ENCODE results near the gene BICD1.
A peak's percentile ranks its signal among the peaks of the same experiment; 100 is the strongest.
"Not testable (repeated sequence)": the region's sequence is repeated elsewhere in the genome, so short reads cannot be mapped to it uniquely, and the experiment has no call there.

The BICD1 gene

GRCh38 chr12:32226768-32227167 is 120.1 kb downstream of the BICD1 start:
- in situ Hi-C loops (cut with MboI; ENCODE audit: low pct_unique_long_range_greater_than_20kb, low sequenced_read_pairs) = no loop called here
- DNase-seq = no peak

- in situ Hi-C loops (cut with MboI; ENCODE audit: low pct_unique_long_range_greater_than_20kb, low sequenced_read_pairs) = no loop called here
- no peak for DNase-seq
Measured at GRCh38 chr12:32229971-32230612, 123.4 kb downstream of the BICD1 start.

- in situ Hi-C loops (cut with MboI; ENCODE audit: low pct_unique_long_range_greater_than_20kb, low sequenced_read_pairs) = no loop called here
- DNase-seq = no peak
Measured at GRCh38 chr12:32230613-32230993, 124.0 kb downstream of the BICD1 start.

- in situ Hi-C loops (cut with MboI; ENCODE audit: low pct_unique_long_range_greater_than_20kb, low sequenced_read_pairs); DNase-seq: not testable (repeated sequence)
Measured at GRCh38 chr12:32231361-32231760, 124.7 kb downstream of the BICD1 start.

- DNase-seq = no peak
- in situ Hi-C loops (cut with MboI; ENCODE audit: low pct_unique_long_range_greater_than_20kb, low sequenced_read_pairs) = no loop called here
Measured at GRCh38 chr12:32233568-32233967, 126.9 kb downstream of the BICD1 start.

GRCh38 chr12:32235251-32235650 is 128.6 kb downstream of the BICD1 start:
- in situ Hi-C loops (cut with MboI; ENCODE audit: low pct_unique_long_range_greater_than_20kb, low sequenced_read_pairs) = no loop called here

GRCh38 chr12:32240162-32240561 is 133.5 kb downstream of the BICD1 start:
- in situ Hi-C loops (cut with MboI; ENCODE audit: low pct_unique_long_range_greater_than_20kb, low sequenced_read_pairs) = no loop called here
- no peak for DNase-seq

More at GRCh38 chr12:32235251-32235650, 128.6 kb downstream of the BICD1 start:
- DNase-seq = no peak

GRCh38 chr12:32240831-32241230 is 134.2 kb downstream of the BICD1 start:
- no peak for DNase-seq
- in situ Hi-C loops (cut with MboI; ENCODE audit: low pct_unique_long_range_greater_than_20kb, low sequenced_read_pairs) = no loop called here

- no peak for DNase-seq
Measured at GRCh38 chr12:32242641-32243040, 136.0 kb downstream of the BICD1 start.

GRCh38 chr12:32248441-32249140 is 141.9 kb downstream of the BICD1 start:
- in situ Hi-C loops (cut with MboI; ENCODE audit: low pct_unique_long_range_greater_than_20kb, low sequenced_read_pairs) = no loop called here
- DNase-seq = peak; percentile 45

More at GRCh38 chr12:32242641-32243040, 136.0 kb downstream of the BICD1 start:
- in situ Hi-C loops (cut with MboI; ENCODE audit: low pct_unique_long_range_greater_than_20kb, low sequenced_read_pairs) = no loop called here

GRCh38 chr12:32249777-32250176 is 143.1 kb downstream of the BICD1 start:
- DNase-seq = no peak
- in situ Hi-C loops (cut with MboI; ENCODE audit: low pct_unique_long_range_greater_than_20kb, low sequenced_read_pairs) = no loop called here

GRCh38 chr12:32252199-32253073 is 145.8 kb downstream of the BICD1 start:
- in situ Hi-C loops (cut with MboI; ENCODE audit: low pct_unique_long_range_greater_than_20kb, low sequenced_read_pairs) = no loop called here
- DNase-seq = no peak

- DNase-seq = no peak
- in situ Hi-C loops (cut with MboI; ENCODE audit: low pct_unique_long_range_greater_than_20kb, low sequenced_read_pairs) = no loop called here
Measured at GRCh38 chr12:32253154-32253790, 146.6 kb downstream of the BICD1 start.

GRCh38 chr12:32254260-32254956 is 147.8 kb downstream of the BICD1 start:
- in situ Hi-C loops (cut with MboI; ENCODE audit: low pct_unique_long_range_greater_than_20kb, low sequenced_read_pairs) = no loop called here
- DNase-seq = no peak

- in situ Hi-C loops (cut with MboI; ENCODE audit: low pct_unique_long_range_greater_than_20kb, low sequenced_read_pairs) = no loop called here
- no peak for DNase-seq
Measured at GRCh38 chr12:32255588-32255987, 148.9 kb downstream of the BICD1 start.

- in situ Hi-C loops (cut with MboI; ENCODE audit: low pct_unique_long_range_greater_than_20kb, low sequenced_read_pairs) = no loop called here
- DNase-seq = no peak
Measured at GRCh38 chr12:32257695-32258496, 151.2 kb downstream of the BICD1 start.

GRCh38 chr12:32260696-32261095 is 154.0 kb downstream of the BICD1 start:
- in situ Hi-C loops (cut with MboI; ENCODE audit: low pct_unique_long_range_greater_than_20kb, low sequenced_read_pairs) = no loop called here
- DNase-seq = no peak

GRCh38 chr12:32261638-32262037 is 155.0 kb downstream of the BICD1 start:
- in situ Hi-C loops (cut with MboI; ENCODE audit: low pct_unique_long_range_greater_than_20kb, low sequenced_read_pairs) = no loop called here

More at GRCh38 chr12:32261638-32262037, 155.0 kb downstream of the BICD1 start:
- peak; percentile 39 for DNase-seq

All from KBM-7 (cell line).